ENCODE data around the gene UAP1.

UAP1 gene

GRCh38 chr1:162621256-162621655 is 59.7 kb downstream of the UAP1 start:
- no peak for DNase-seq

GRCh38 chr1:162625679-162626078 is 64.2 kb downstream of the UAP1 start:
- no peak for DNase-seq

GRCh38 chr1:162626094-162626493 is 64.6 kb downstream of the UAP1 start:
- no peak for DNase-seq

- no peak for DNase-seq
Measured at GRCh38 chr1:162626761-162627160, 65.2 kb downstream of the UAP1 start.

GRCh38 chr1:162627662-162628296 is 66.3 kb downstream of the UAP1 start:
- peak; percentile 52 for DNase-seq

- no peak for DNase-seq
Measured at GRCh38 chr1:162629077-162629627, 67.6 kb downstream of the UAP1 start.

- no peak for DNase-seq
Measured at GRCh38 chr1:162629651-162630050, 68.1 kb downstream of the UAP1 start.

GRCh38 chr1:162631546-162632191 is 70.1 kb downstream of the UAP1 start:
- no peak for DNase-seq

- no peak for DNase-seq
Measured at GRCh38 chr1:162632217-162632666, 70.7 kb downstream of the UAP1 start, which contains the start of gene DDR2. Gene DDR2, plus strand, starts transcription at chr1:162632464. Its CDS starts 86,600 bp downstream, at chr1:162719064.

- no peak for DNase-seq
Measured at GRCh38 chr1:162632698-162633080, 71.2 kb downstream of the UAP1 start.

- DNase-seq = no peak
Measured at GRCh38 chr1:162633081-162633762, 71.7 kb downstream of the UAP1 start.

- DNase-seq = no peak
Measured at GRCh38 chr1:162635418-162635817, 73.9 kb downstream of the UAP1 start.

- DNase-seq = no peak
Measured at GRCh38 chr1:162639718-162640117, 78.2 kb downstream of the UAP1 start.

GRCh38 chr1:162641114-162641513 is 79.6 kb downstream of the UAP1 start:
- DNase-seq = no peak

GRCh38 chr1:162644986-162645314 is 83.4 kb downstream of the UAP1 start:
- no peak for DNase-seq

- DNase-seq = no peak
Measured at GRCh38 chr1:162645666-162646065, 84.1 kb downstream of the UAP1 start.

GRCh38 chr1:162649583-162649982 is 88.1 kb downstream of the UAP1 start:
- DNase-seq = no peak
